GM12801 (cell line): Measurements from ENCODE around the gene ARMS2.

Experiments used
- TF ChIP-seq, protein P1 (sequence below): IDR thresholded peaks from one replicate; pipeline ENCODE4 v1.5.1; 2011; ENCODE audit warnings: control low read depth; ENCODE audit not compliant: insufficient read length; ENCODE audit errors: extremely low read depth

The ARMS2 gene

GRCh38 chr10:122466951-122467381 is 12.5 kb downstream of the ARMS2 start:
- TF ChIP-seq, protein P1, sequence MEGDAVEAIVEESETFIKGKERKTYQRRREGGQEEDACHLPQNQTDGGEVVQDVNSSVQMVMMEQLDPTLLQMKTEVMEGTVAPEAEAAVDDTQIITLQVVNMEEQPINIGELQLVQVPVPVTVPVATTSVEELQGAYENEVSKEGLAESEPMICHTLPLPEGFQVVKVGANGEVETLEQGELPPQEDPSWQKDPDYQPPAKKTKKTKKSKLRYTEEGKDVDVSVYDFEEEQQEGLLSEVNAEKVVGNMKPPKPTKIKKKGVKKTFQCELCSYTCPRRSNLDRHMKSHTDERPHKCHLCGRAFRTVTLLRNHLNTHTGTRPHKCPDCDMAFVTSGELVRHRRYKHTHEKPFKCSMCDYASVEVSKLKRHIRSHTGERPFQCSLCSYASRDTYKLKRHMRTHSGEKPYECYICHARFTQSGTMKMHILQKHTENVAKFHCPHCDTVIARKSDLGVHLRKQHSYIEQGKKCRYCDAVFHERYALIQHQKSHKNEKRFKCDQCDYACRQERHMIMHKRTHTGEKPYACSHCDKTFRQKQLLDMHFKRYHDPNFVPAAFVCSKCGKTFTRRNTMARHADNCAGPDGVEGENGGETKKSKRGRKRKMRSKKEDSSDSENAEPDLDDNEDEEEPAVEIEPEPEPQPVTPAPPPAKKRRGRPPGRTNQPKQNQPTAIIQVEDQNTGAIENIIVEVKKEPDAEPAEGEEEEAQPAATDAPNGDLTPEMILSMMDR: no peak

DNA sequence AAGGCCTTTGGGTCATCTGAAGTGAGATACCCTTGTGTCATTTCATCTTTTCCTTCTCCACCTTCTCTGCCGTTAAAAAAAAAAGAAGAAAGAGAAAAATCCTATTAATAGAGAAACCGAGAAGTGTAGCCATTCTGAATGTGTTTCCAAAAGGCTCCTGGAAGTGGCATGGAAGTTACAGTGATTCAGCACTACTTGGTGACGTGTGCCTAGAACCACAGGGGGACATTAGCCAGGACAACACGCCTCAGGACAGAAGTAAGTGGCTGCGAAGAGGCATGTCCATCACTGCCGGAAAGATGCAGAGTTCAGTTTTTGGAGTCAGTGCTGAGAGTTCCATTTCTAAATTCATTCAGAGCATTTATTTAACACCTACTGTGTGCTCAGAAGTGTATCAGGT is 13.2 kb downstream of the ARMS2 start:
- TF ChIP-seq, protein P1: no peak

DNA sequence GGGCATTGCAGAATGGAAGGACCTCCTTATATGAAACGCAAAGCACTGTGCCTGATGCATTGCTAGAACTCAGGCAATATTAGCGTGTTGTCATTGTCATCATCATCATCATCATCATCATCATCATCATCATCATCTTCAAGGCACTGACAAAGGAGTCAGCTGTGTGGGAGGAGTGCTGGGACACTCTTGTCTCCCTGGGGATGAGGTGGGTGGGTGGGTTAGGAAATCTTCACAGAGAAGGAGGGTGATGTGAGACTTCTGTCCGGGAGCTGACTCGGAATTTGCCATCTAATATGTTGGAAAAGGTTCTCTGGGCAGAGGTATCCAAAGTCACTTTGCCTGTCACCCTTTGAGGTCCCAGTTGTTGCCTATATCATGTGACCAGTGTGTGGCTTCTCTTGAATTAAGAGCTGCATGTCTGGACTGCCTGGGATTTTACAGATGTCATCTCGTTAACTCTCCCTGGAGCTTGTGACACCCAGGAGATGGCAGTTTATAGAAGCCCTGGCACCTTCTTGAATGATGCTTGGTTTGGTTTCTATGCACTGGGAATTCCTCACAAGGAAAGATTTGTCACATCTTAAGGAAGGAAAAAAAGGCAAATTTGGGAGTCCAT is 14.0 kb downstream of the ARMS2 start:
- TF ChIP-seq, protein P1: no peak

DNA sequence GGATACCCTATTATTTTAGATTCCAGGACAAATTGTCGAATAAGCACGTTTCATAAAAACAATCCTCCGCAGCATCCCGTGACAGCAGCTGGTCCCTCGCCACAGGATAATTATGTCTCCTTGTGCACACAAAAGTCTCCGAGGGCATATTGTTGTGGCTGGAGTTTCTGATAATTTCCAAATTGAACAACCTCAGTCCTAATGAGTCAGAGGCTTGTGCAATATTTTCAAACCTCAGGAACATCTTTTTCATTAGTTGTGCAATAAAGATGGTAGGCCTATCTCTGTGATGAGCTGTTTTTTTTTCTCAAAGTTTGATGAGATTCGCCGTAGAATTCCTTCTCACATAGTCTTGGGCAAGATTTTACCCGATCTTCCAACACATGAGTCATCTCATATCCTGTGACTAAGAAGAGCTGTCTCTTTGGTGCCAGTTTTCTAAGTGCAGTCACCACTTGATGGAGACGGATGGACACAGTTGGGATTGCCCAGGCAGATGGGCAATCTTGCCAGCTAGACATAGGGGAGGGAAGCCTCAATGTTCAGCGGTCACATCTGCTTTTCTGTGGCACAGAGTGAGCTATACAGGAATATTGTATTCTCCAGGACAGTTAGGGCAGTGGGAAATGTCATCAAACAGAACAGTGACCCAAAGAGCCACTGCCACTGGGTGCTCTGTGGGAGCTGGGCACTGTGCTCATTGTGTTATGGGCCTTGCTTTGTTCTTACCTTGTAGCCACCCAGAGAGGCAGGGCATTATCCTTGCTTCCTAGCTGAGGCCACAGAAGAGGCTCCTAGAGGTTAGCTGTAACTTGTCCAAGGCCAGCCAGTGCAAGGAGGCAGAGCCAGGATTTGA is 14.7 kb downstream of the ARMS2 start:
- TF ChIP-seq, protein P1: no peak

DNA sequence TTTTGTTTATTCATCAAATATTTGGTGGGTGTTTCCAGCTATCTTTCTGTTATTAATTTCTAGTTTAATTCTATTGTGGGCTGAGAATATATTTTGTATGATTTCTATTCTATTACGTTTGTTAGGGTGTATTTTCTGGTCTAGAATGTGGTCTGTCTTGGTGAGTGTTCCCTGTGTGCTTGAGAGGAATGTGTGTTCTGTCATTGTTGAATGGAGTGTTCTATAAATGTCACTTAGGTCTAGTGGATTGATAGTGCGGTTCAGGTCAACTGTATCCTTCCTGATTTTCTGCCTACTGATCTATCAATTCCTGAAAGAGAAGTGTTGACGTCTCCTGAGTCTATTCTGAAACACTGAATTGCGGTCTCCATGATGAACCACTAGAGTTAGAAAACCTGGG is 15.4 kb downstream of the ARMS2 start:
- TF ChIP-seq, protein P1: no peak

GRCh38 chr10:122471531-122472177 is 17.2 kb downstream of the ARMS2 start:
- TF ChIP-seq, protein P1: no peak

DNA sequence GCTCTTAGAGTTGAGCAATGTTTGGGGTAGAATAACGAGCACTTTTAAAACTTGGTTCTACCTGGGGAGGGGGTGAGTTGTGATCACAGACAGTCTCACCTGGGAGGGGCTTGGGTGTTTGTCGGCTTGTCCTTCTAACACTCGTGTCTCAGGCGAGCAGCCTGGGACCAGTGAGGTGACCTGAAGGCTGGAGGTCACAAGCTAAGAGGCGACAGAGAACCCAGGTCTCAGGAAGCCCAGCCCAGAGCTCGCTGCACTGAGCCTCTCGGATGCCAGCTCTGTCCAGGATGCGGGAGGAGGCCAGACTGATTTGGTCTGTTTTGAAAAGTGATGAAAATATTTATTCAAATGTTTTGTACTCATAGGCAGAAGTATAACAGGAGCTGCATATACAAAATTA is 18.7 kb downstream of the ARMS2 start:
- TF ChIP-seq, protein P1: no peak
